Heart left ventricle (tissue), 16 donors: ENCODE results near the gene SATB2. TPM values are rescaled to one million over a fixed set of nuclear protein-coding genes. Genes with fewer than 3 reads are reported as not detected.

Experiments used
- ATAC-seq, 4 donors: fragments of 200-7000 bp; cut with Tn5 transposase; one replicate each; pipeline ENCODE4 v1.9.1; 2020 to 2022; ENCODE audit warnings: moderate library complexity in 4 of 4, mild to moderate bottlenecking in 3 of 4, moderate number of reproducible peaks in 1 of 4
- DNase-seq, 5 donors: peaks; one replicate each; pipeline ENCODE4 v3.0.0-alpha.2; 2020
- H3K27ac ChIP-seq, 12 donors: fragments of 200-600 bp; sonication (generic) in 4 of 12; one replicate each; pipeline versions ENCODE4 v1.5.0 to v1.8.0; 2016 to 2022; ENCODE audit warnings: mild to moderate bottlenecking in 2 of 12
- H3K27me3 ChIP-seq, 9 donors: fragments of 200-600 bp; sonication (generic) in 2 of 9; one replicate each; pipeline versions ENCODE4 v1.5.1 to v1.8.0; 2016 to 2022; ENCODE audit warnings: mild to moderate bottlenecking in 3 of 9
- H3K36me3 ChIP-seq, 9 donors: fragments of 200-600 bp; sonication (generic) in 2 of 9; one replicate each; pipeline versions ENCODE4 v1.5.0 to v1.8.0; 2018 to 2022; ENCODE audit warnings: mild to moderate bottlenecking in 2 of 9
- H3K4me1 ChIP-seq, 12 donors: fragments of 200-600 bp; sonication (generic) in 4 of 12; one replicate each; pipeline versions ENCODE4 v1.5.0 to v1.8.0; 2016 to 2022; ENCODE audit warnings: mild to moderate bottlenecking in 3 of 12
- H3K4me3 ChIP-seq, 12 donors: fragments of 200-600 bp; sonication (generic) in 4 of 12; one replicate each; pipeline versions ENCODE4 v1.5.0 to v1.8.0; 2017 to 2022; ENCODE audit warnings: mild to moderate bottlenecking in 9 of 12, moderate library complexity in 4 of 12
- H3K9me3 ChIP-seq, 12 donors: fragments of 200-600 bp; sonication (generic) in 4 of 12; one replicate each; pipeline versions ENCODE4 v1.5.0 to v1.8.0; 2016 to 2022; ENCODE audit warnings: mild to moderate bottlenecking in 1 of 12
- CTCF ChIP-seq, 12 donors: fragments of 200-600 bp; sonication (generic) in 4 of 12; IDR thresholded peaks; one replicate each; pipeline versions ENCODE4 v1.5.0 to v1.8.0; 2018 to 2022; ENCODE audit warnings: antibody characterized with exemption in 12 of 12, mild to moderate bottlenecking in 5 of 12
- POLR2A ChIP-seq, 2 donors: fragments of 450-650 bp; IDR thresholded peaks; one replicate each; pipeline ENCODE4 v1.6.1; 2017; ENCODE audit warnings: antibody characterized with exemption in 2 of 2, mild to moderate bottlenecking in 2 of 2, moderate library complexity in 2 of 2
- WGBS, 4 donors: extraction: QIAGEN DNeasy Blood & Tissue Kit in 2 of 4; methylation state at CpG; one replicate each; pipeline versions ENCODE4 v1.1.5 to v1.1.7; 2013 to 2018; 5-methylcytosine and 5-hydroxymethylcytosine counted together
- intact Hi-C, 10 donors: fragments of 100-400 bp; cut with DNase I; formaldehyde crosslinking; loops; one replicate each; pipeline versions ENCODE4 v1.11.1 to v1.14.2; 2022
- polyA plus RNA-seq, 2 donors: library from polyadenylated mRNA; stranded (reverse); fragments of 200-250 nt; gene quantifications; one replicate each; pipeline ENCODE4 v1.2.3, GENCODE V29; 2013
- total RNA-seq, 9 donors: library from RNA; depleted of rRNA in 2 of 9; stranded (reverse); fragments of >200 nt in 2 of 9; fragmentation: NEBNext Ultra II Directional in 3 of 9; extraction: Animal tissue kit (Norgen Biotek cat#: 25700) in 3 of 9; gene quantifications; one replicate each; pipeline versions ENCODE4 v1.1.0 to v1.2.4, GENCODE V29; 2016 to 2023
- donor health status: ischemic (EF 13 %, LVEDD 7.1; RV severe dilation, severe dysfunction).
- donor health status: healthy with polysubstance abuse.
- donor health status: DM: no; HTN: yes; CAD: no.
- donor health status: DM: no; HTN: no; CAD: no.
- donor health status: ischemic (EF 25% LVEDD 6.9; RV normal size, moderate dysfunction).
- donor health status: ischemic (EF 25% LVEDD 5.7; RV mildly dilated, moderate dysfunction).
- donor health status: healthy.
- donor health status: DM: yes; HTN: yes; CAD: no.
- donor health status: ischemic (EF 35%, LVEDD 5.7; RV mildly dilated, moderate dysfunction).
- donor health status: nonischemic (EF 11% LVEDD 7.7; RV severe dilation, severe dysfunction).
- donor health status: DM: yes; HTN: yes; CAD: no.
- donor health status: PGD.
- donor health status: ischemic (EF 29% LVEDD 5.4; RV normal size, mild dysfunction).
- donor health status: nonischemic (EF 23%, LVEDD 6.1; RV moderate dilation, normal function).

The SATB2 gene
- total and polyA plus RNA-seq, 11 donors = 0.38 to 3.3 (median 1.2) TPM

- DNase-seq (no peak), ATAC-seq (no peak)
- intact Hi-C loops = no loop called here
- Histone ChIP-seq H3K9me3 (no peaks in the 10 kb centered on the region), H3K36me3 (no peaks in the 10 kb centered on the region), H3K27me3 (peaks cover 0 to 24% (median 7%) of the 10 kb centered on the region in 9 donors), H3K4me1 (no peaks in the 10 kb centered on the region), H3K27ac (no peak overlapping the region), H3K4me3 (no peak overlapping the region)
- WGBS, 4 donors = 87 to 91% (median 89%) methylated on average over 4 of the region's 4 CpGs
- TF ChIP-seq POLR2A (IDR thresholded peaks at IDR 0.05) = no peak
- TF ChIP-seq CTCF (IDR thresholded peaks at IDR 0.05) = no peak
Observed at GRCh38 chr2:199444749-199445148, 13.0 kb downstream of the SATB2 start.

GRCh38 chr2:199443589-199444130 is 14.1 kb downstream of the SATB2 start:
- Histone ChIP-seq H3K4me1 (no peaks in the 10 kb centered on the region), H3K9me3 (no peaks in the 10 kb centered on the region), H3K27me3 (peaks cover 0 to 13% (median 2%) of the 10 kb centered on the region in 9 donors), H3K4me3 (no peak overlapping the region), H3K27ac (no peak overlapping the region), H3K36me3 (no peaks in the 10 kb centered on the region)
- intact Hi-C loops = no loop called here
- TF ChIP-seq POLR2A (IDR thresholded peaks at IDR 0.05) (no peak), CTCF (IDR thresholded peaks at IDR 0.05) (no peak)
- DNase-seq (no peak), ATAC-seq (no peak)
- WGBS, 4 donors = 59 to 84% (median 77%) methylated on average over 3 of the region's 3 CpGs

- no peak for ATAC-seq
Observed at GRCh38 chr2:199442173-199442572, 15.6 kb downstream of the SATB2 start.

GRCh38 chr2:199441759-199442158 is 16.0 kb downstream of the SATB2 start:
- Histone ChIP-seq H3K27ac (no peak overlapping the region), H3K4me3 (no peak overlapping the region), H3K9me3 (no peaks in the 10 kb centered on the region), H3K27me3 (peaks cover 0 to 9% (median 0%) of the 10 kb centered on the region in 9 donors), H3K4me1 (no peaks in the 10 kb centered on the region), H3K36me3 (no peaks in the 10 kb centered on the region)
- WGBS, 4 donors = 81 to 85% (median 84%) methylated on average over 4 of the region's 4 CpGs
- DNase-seq (no peak), ATAC-seq (no peak)
- intact Hi-C loops = no loop called here
- TF ChIP-seq POLR2A (IDR thresholded peaks at IDR 0.05) (no peak), CTCF (IDR thresholded peaks at IDR 0.05) (no peak)

More at GRCh38 chr2:199442173-199442572, 15.6 kb downstream of the SATB2 start:
- no peak for DNase-seq
- no peak overlapping the region for H3K27ac ChIP-seq
- peaks cover 0 to 9% (median 0%) of the 10 kb centered on the region in 9 donors for H3K27me3 ChIP-seq
- no peak overlapping the region for H3K4me3 ChIP-seq
- no peaks in the 10 kb centered on the region for H3K4me1 ChIP-seq
- H3K9me3 ChIP-seq = no peaks in the 10 kb centered on the region
- intact Hi-C loops = no loop called here
- no peak for TF ChIP-seq CTCF (IDR thresholded peaks at IDR 0.05)
- no peak for TF ChIP-seq POLR2A (IDR thresholded peaks at IDR 0.05)
- H3K36me3 ChIP-seq = no peaks in the 10 kb centered on the region
- WGBS, 4 donors = 92 to 95% (median 92%) methylated on average over 7 of the region's 7 CpGs
